ENCODE measurements around the gene LRRK1.

The LRRK1 gene

DNA sequence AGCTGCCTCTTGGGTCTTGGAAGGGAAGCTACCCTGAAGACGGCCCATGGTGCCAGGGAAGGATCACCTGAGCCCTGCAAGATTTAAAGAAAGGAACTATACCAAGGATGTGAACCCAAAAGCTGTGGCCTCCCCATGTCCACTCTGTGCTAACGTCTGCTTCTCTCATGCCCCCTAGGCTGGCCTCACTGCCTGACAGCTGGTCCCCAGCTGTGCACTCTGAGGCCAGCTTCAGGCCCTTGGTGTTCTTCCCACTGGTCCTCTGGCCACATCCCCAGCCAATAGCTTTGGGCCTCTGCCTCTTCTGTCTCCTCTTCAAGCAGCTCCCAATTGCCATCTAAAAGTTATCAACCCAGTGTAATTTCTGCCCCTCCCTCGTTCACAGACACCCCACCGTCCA is 5.2 kb upstream of the LRRK1 start:
- DNase-seq: no peak

DNA sequence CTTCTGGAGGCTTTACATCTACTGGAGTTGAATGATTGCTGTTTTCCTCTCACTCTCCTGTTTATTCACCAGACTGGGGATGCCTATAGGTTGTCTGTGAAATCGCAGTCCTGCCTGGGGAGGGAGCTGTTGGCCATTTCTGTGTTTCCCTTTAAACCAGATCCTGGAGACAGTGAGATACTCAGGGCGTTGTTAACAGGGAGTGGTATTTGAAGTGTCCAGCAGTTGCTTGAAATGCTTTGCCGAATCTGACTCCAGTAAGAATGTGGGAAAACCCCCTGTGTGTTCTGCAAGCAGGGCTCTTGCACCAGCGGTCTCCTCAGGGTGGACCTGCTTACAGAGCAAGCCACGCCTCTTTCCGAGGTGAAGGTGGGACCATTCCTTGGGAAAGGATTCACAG is 4.3 kb upstream of the LRRK1 start:
- no peak for DNase-seq

DNA sequence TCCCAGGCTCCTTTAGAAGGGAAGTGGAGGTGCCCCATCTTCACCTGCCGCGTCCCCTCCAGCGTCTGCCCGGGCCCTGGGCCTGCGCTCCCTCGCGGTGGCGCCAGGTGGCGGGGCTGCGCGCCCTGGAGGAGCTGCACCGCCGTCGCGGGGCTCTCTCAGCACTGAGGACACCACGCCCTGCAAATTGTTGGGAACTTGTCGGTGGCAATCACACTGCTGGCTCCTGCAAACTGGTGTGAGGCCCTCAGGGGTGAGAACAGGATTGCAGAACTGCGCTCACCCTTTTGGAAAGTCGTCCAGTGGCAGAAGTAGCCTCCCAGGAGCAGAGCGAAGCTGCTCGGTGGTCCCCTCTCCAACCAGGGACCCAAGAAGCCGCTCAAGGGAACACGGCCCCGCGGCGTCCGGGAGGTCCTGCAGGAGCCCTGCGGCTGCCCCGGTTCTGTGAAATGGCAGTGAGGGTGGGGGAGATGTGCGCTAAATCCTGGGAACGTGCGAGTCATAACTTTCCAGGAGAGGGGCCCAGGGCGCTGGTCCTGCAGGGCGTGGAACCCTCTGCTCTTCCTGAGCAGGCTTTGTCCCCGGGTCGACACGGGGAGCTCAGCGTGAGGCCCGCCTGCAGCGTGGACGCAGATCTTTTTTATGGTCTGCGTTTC is 995 bp upstream of the LRRK1 start:
- DNase-seq: peak; percentile 85

DNA sequence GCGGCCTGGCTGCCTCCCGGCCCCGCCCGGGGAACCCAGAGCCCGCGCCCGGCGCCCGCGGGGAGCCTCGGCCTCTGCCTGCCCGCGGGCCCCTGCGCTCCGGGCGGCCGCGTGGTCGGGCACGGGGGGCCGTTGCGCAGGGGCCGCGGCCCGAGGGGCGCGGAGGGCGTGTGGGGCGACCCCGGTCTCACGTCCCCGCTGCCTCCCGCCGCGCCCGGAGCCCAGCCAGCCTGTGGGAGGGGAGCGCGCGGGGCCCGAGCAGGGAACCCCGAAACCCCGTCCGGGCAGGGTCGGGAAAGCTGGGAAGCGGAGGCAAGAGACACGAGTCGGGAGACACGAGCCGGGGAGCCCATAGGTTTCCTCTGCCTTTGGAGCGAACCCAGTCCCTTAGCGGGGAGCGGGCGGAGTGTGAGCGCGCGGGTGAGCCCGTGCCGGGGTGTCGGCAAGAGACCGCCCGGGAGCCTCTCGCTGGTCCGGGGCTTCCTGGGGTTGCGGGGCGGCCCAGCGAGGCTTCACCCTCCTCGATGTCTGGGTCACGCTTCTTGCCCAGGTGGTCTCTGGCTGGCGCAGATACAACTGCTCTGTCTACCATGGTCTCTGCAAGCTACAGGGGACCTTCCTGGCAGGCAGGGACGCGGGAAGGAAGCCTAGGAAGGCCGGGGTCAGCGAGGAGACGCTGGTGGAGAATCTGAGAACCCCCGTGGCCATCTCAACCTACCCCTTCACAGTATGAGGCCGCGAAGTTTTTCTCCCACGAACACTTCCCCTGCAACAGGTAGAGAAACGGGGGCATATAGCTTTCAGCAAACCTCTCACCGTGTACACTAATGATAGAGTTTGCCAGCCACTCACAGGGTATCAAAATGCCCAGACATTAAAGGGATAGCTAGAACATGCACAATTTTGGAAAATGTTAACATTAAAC is 586 bp downstream of the LRRK1 start:
- peak; percentile 25 for DNase-seq

DNA sequence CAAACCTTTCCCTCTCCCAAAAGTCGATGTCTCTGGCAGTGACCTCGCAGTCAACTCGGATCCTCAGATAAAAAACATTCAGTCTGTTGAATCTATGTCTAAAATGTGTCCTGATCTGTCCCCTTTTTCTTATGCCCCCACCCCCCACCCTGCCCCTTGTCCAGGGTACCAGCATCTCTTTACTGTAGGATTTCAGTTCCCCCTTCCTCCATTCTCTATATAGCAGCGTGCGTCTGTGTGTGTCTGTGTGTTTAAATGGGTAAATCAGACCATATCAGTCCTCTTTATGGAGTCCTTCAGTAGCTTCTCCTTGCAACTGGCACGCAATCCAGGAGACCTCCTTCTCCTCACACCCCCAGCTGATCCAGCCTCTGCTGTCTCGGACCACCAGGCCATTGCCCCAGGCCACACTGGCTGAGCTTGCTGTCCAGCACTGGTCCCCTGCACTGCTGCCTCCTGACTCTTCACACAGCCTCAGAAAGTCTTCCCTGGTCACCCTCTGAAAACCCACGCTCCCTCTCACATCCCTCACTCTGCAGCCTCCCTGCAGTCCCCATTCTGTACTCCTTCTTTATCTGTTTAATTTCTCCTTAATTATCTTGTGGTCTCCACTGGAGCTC is 1.5 kb downstream of the LRRK1 start:
- DNase-seq: no peak

DNA sequence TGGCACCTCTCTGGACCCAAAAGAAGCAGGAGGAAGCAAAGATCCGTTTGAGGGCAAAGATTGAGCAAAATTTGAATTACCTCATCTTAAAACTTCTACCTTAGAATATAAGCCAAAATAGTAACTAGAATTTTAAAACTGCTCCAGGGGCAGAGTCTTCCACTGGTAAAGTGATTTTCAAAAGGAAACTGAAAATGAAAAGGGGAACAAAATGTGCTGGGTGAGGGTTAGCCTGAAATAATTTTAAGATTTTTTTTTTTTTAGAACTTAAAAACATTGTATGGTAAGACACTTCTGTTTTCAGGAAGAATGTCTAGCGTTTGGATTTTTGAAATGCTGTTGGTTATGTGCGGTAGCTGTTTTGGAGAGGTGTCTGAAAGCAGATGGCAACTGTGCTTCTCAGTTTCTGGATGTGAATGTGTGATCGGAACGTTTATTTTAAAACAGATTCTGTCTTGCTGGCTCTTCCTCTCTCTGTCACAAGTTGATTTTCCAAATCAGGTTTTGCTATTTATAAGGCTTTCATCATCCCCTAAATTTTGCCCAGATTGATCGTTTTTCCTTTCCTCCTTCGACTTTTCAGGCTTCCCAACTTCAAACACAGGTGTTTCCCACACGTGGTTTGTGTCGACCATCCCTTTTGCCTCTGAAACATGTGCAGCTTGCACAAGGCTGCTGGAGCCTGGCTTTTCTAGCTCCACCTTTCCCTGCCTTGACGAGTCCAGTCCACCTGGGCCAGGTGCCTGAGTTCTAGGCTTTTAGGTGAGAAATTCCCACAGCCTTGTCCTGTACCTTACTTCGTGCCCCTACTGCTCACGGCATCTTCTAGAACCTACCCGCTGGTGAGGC is 3.3 kb downstream of the LRRK1 start:
- no peak for DNase-seq

DNA sequence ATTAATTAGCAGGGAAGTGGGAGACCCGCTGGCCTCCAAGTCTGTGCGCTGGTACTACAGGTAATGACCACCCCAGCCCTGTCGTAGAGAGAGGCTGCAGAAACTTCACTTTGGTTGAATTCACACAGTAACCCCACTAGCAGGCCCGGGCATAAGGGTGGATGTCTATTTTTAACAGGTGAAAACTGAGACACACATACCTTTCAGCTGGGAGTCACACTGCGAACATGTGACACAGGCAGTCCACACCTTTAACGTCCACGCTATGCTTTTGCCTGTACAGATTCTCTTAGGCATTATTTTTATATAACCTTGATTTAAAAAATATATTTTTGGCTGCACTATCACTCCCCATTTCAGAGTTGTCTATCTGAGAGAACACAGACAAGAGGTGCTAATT is 3.9 kb downstream of the LRRK1 start:
- DNase-seq: no peak

DNA sequence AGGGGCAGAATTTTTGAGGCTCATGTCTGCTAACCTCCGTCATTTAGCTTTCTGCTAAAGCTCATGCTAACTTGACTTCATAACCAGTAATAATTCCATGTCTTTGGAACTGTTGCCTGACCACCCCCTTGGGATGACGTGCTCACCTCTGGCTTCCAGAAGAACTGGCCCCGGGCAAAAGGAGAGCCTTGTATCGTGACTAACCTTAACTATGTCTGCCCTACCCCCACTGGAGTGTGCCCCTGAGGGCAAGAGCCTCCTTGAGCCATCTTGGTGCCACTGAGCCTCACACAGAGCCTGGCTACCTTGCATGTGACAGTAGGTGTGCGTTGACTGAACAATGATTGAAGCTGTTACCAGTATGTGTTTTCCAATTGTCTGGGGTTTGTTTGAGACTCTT is 4.7 kb downstream of the LRRK1 start:
- no peak for DNase-seq

DNA sequence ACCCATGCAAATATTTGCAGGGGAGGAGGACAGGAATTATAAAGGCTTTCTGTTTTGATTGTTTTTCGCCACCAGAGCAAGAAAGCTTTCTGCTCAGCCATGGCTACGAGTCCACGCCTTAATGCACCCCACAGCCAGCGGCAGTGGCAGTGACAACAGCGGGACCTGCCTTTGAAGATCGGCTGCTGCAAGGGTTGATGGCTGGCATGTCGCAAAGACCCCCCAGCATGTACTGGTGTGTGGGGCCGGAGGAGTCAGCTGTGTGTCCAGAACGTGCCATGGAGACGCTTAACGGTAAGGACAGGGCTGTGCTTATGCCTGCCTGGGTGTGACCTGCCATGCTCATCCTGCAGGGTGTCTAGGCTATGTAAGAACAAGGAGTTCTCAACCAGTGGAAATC is 5.3 kb downstream of the LRRK1 start:
- DNase-seq: no peak

DNA sequence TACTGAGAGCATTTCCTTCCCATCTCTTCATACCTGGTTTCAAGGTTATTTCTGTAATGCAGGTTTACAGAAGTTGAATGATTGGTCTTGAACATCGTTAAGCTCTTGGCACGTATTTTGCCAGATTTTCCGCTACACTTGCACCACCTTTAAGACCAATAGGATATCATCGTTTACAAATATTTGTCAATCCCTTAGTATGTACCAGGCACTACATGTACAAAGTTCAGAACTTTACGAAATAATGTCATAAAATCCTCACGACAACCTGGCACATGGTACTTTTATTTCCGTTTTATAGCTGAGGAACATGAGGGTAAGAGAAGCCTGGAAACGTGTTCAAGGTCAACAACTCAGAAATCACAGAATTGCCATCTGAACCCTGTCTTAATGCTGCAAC is 6.3 kb downstream of the LRRK1 start:
- no peak for DNase-seq

DNA sequence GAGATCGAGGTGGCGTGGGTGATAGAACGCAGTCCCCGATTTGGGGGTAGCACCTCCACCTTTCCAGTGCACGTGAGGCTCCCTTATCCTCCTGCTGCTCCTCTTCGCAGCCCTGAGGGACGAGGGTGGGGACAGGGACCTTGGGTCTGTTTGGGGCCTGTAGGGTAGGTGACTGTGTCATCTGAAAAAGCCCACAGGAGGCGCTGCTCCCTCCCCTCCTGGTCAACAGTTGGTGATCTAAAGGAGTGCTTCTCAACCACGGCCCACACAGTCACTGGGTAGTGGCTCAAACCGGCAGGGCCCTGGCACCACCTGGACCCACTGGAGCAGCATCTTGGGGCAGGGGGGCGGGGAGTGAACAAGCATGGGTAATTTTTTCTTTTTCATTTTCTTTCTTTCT is 7.1 kb downstream of the LRRK1 start:
- DNase-seq: peak; percentile 9

DNA sequence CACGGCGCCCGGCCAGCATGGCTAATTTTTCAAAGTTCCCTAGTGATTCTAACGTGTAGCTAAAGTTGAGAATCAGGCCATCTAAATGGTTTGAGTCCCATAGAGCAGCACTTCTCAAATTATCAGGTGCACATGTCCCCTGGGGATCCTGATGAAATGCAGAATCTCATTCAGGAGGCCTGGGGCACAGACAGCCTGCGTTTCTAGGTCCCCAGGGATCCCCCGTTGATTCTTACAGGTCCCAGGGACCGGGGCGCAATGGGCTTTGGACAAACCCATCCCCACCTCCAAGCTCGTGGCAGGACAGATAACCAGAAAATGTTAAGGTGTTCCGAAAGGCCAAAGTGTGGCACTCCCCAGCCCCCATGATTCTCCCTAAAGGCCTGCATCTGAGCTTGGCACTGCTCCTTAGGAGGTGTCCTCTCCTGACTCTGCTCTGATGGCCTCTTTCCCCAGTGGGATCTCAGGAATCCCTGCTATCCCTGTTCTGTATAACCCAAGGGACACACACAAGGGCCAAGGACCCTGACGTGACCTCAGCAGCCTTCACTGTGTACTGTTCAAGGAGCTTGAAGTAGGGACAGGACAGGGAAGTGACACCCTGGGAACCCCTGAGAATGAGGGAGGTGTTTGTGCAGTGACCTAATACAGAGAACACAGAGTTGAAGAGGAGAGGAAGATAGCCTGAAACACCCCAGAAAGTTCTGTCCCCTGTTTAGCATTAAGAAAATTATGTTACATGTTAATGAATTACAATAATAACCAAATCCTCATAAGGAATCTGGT is 8.0 kb downstream of the LRRK1 start:
- DNase-seq: no peak

DNA sequence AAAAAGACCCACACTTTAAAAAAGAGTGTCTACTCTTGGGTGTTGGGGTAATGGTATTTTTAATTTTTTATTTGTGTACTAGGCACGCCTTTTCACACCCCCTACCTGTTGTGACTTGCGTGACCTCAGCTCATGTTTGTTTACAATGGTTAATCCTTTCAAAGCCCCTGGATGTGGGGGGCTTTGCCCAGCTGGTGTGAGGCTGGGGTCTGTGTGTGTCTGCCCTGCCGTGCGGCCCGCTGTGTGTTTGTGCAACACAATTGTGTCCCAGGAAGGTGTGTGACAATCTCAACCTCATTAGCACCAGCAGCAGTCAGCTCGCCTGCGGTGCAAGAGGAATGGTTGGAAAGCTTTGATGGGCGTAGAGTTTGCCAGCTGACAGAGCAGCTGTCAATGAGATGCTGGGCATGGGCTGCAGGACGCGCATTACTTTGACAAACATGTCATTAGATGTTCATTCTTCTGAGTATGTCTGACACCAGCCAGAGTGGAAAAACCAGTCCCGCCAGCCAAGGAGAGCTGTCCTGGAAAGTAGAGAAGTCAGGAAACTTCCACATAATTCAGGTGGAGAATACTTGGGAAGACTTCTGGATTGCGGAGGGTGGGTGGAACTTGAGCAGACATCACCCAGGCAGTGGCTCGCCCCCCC is 9.6 kb downstream of the LRRK1 start:
- no peak for DNase-seq

DNA sequence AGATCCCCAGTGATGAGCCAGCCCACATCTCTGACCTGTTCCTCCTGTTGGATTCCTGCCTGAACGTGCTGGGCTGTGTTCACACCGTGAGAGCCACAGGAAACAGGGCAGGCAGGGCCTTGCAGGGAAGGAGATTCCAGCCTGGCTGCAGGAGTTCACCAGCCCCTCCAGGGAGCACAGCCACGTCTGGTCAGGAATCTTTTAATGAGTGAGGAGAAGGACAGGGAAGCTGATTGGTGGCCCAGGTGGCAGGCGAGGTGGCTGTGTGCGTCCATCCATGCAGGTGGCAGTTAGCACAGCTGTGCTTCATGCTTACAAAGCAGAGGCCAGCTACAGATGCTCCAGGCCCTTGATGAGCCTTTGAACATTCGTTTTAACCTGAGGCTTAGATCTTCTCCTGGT is 10.5 kb downstream of the LRRK1 start:
- no peak for DNase-seq

DNA sequence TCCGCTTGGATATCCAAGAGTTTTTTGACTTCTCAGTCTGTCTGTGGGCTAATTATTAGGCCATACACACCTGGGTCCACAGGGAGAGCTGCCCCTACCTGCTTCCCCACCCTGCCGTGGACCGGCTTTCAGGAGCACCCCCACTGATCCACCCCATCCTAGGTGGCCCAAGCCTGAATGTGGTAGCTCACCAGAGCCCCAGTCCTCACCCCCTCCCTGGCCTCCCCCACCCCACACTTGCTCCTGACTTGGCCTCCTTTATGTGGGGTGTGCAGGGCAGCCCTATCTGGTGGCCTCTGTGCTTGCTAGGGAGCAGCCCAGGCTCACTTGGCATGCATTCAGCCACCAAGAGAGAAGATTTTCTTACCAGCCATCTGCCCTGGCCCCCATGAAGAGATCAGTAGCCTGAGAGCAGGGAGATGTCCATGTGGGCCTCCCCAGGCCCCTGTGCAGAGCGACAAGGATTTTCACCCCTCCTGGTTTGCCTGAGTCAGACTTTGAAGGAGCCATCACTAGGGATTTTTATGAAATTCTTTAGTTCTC is 11.2 kb downstream of the LRRK1 start:
- DNase-seq: no peak

DNA sequence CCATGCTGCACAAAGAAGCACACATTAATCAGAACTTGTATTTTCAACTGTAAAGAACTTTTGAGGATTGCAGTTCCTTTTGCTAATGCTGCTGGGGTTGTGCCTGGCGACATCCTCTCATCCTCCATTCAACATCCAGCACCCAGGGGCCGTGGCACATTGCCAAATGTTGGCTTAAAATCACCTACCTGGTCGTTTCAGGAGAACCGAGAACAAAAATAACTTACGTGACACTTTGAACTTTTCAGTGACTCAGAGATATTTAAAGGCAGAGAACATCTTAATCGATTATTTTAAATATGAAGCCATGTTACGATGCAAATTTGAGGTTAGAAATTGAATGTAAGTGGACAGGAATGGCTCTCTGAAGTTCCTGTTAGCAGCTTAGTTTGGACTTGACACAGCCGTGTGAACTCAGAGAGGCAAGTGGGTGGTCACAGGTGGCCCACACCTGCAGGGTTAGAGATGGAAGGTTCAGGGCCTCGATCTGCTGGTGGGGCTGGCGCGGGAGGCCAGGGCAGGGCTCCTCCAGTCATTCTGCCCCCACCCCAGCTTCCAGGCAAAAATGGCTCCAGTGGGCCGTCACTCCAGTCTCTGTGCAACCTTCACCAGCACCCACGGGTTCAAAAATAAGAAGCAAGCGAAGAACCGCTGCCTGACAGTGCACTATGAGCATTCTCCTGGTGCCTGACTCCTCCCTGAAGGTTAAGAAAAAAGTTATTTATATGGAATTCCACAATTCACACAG is 12.2 kb downstream of the LRRK1 start:
- DNase-seq: no peak

DNA sequence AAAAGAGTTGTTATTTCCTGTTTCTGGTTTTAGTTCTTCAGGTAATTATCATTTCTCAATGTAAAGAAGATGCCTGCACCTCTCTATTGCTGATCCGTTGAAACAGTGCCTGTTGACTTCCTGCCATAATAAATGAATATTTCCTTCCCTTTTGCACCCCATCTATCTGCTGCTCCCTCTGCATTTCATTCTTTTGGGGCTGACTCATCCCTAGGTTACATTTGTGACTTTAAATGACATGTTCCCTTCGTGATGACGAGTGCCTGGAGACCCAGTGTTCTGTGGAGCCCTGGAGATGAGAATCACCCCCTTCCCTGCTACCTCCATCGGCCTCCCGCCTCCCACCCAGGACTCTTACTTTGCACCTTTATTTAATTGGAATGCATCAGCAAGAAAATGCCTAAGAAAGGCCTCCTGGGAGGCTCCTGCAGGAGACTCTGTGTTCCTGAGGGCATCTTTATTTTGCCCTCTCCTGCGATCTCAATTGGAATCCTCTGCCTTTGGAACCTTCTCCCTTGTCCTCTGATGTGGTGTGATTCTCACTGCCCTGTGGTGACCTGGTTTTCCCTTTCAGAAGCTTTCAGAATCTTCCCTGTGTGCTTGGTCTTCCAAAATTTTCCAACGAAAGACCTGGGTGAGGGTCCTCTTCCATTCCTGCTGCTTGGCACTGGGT is 13.7 kb downstream of the LRRK1 start:
- DNase-seq: no peak

DNA sequence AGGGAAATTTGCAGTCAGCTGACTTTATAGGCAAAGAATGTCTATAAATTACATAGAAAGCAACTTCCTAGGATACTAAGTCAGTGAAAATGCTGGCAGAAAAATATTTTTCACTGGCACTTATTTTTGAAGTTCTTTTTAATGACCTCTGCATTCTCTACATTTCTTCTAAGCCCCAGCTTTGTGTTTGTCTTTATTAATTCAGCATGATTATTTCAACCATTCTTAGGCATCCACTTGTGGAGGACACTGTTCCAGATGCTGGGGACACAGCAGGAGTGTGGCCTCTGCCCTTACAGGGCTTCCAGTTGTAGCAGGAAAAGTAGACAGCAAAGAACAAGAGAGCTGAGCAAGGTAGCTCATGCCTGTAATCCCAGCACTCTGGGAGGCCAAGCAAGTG is 15.0 kb downstream of the LRRK1 start:
- DNase-seq: no peak

DNA sequence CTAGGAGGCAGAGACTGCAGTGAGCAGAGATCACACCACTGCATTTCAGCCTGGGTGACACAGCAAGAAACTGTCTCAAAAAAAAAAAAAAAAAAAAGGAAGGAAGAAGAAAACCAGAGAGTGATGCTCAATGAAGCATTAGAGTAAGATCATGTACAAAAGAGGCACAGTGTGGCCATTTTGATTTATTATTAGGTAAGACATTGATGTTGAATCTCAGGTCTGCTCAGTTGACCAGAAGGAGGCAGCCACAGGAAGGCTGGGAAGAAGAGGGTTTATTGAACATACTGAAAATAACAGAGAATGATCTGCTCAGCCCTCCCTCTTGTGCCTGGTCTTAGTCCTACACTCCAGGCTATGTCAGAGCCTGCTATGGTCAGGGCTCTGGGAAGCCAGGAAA is 15.6 kb downstream of the LRRK1 start:
- DNase-seq: no peak

DNA sequence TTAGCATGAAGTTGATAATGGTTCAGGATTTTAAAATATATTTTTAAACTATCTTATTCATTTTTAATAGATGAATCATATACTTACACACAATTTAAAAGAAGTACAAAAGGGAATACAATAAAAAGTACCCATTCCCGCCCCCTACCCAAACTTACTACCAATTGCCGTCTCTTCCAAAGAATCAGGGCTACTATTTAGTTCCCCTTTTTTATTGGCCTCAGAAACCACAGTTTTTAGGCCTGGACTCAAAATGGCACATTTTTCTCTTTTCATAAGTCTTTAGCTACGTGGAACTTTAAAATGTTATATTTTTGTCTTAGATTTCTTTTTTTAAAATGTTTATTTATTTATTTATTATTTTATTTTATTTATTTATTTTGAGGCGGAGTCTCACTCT is 18.0 kb downstream of the LRRK1 start:
- no peak for DNase-seq

All from activated CD4-positive, alpha-beta T cell treated with anti-CD3 and anti-CD28 coated beads for 48 hours (primary cell).